K562 (cell line): Measurements from ENCODE around the gene PARS2. TPM values are rescaled to one million over a fixed set of nuclear protein-coding genes. Genes with fewer than 3 reads are reported as not detected.

ENCODE experiments used
- MEF2D ChIP-seq: conservative IDR thresholded peaks from 2 replicates; pipeline ENCODE4 v1.6.1; 2016; ENCODE audit warnings: low read depth, missing genetic modification characterization, missing compliant biosample characterization
- MYNN ChIP-seq, 2 experiments: sonication (generic); formaldehyde crosslinking in 1 of 2; IDR thresholded peaks; 2 replicates each; pipeline versions ENCODE4 v1.5.0 to v1.6.1; 2016 to 2020; ENCODE audit warnings: antibody characterized with exemption in 1 of 2, missing genetic modification reagents in 1 of 2
- NR2C2 ChIP-seq, 2 experiments: fragments of 200-800 bp in 1 of 2; sonication (Bioruptor generic) in 1 of 2; sonication (generic) in 1 of 2; formaldehyde crosslinking in 1 of 2; IDR thresholded peaks; 2 replicates each; pipeline versions ENCODE4 v1.6.1 to v1.8.0; 2016 to 2022; ENCODE audit warnings: mild to moderate bottlenecking in 1 of 2, missing compliant biosample characterization in 1 of 2, missing genetic modification characterization in 1 of 2, missing genetic modification reagents in 1 of 2
- PHF8 ChIP-seq: fragments of 200-600 bp; sonication (generic); IDR thresholded peaks from 2 replicates; pipeline ENCODE4 v1.6.1; 2012; ENCODE audit warnings: mixed run types, mild to moderate bottlenecking, inconsistent platforms, low read length, moderate library complexity, borderline replicate concordance
- POLR2B ChIP-seq: fragments of 450-650 bp; IDR thresholded peaks from 2 replicates; pipeline ENCODE4 v1.6.1; 2018; ENCODE audit warnings: low read depth; ENCODE audit not compliant: partially characterized antibody
- PTRF ChIP-seq: fragments of 450-650 bp; IDR thresholded peaks from 2 replicates; pipeline ENCODE4 v1.6.1; 2016; ENCODE audit warnings: mild to moderate bottlenecking, missing genetic modification characterization, missing compliant biosample characterization
- RHOXF2B ChIP-seq: fragments of 250-450 bp; sonication (Bioruptor Pico); conservative IDR thresholded peaks from 2 replicates; pipeline ENCODE4 v1.5.1; 2021
- polyA plus RNA-seq, 8 experiments: library from polyadenylated mRNA; depleted of rRNA in 4 of 8; stranded (reverse) in 5 of 8; unstranded in 3 of 8; fragments of >200 nt; fragmentation: Nextera tagmentation in 2 of 8; fragmentation: Illumina TruSeq in 1 of 8; extraction: Ambion mirVana in 2 of 8; extraction: Trizol in 1 of 8; gene quantifications; 2 replicates each; pipeline versions ENCODE4 v1.2.1 to v1.2.3, GENCODE V29; 2011 to 2014; ENCODE audit warnings: inconsistent platforms in 1 of 8, missing spikeins in 1 of 8
- total RNA-seq, 7 experiments: library from RNA; depleted of rRNA in 6 of 7; stranded (reverse); fragments of >200 nt in 6 of 7; fragmentation: Illumina TruSeq in 2 of 7; extraction: Trizol in 2 of 7; gene quantifications; 2 replicates each; pipeline versions ENCODE4 v1.2.1 to v1.2.3, GENCODE V29; 2011 to 2021; ENCODE audit warnings: low replicate concordance in 1 of 7
- TF ChIP-seq, protein P1 (sequence below), 2 experiments: IDR thresholded peaks; 2 replicates each; pipeline ENCODE4 v1.6.1; 2011; ENCODE audit warnings: borderline replicate concordance in 1 of 2, control low read depth in 1 of 2, low read depth in 1 of 2, low read length in 1 of 2, mild to moderate bottlenecking in 1 of 2, mixed read lengths in 1 of 2, moderate library complexity in 1 of 2; ENCODE audit not compliant: insufficient read depth in 1 of 2, insufficient read length in 1 of 2, poor library complexity in 1 of 2, severe bottlenecking in 1 of 2; ENCODE audit errors: extremely low read depth in 1 of 2
- TF ChIP-seq, protein P2 (sequence below): fragments of 250-450 bp; sonication (Bioruptor Pico); IDR thresholded peaks from 2 replicates; pipeline ENCODE4 v1.5.0; 2020; ENCODE audit warnings: mild to moderate bottlenecking, borderline replicate concordance
- TF ChIP-seq, protein P3 (sequence below): sonication (generic); formaldehyde crosslinking; IDR thresholded peaks from 2 replicates; pipeline ENCODE4 v1.8.0; 2022; ENCODE audit warnings: mild to moderate bottlenecking, low read depth, missing genetic modification reagents
- TF ChIP-seq, protein P4 (sequence below), 2 experiments: fragments of 450-650 bp; formaldehyde crosslinking in 1 of 2; IDR thresholded peaks; 2 replicates each; pipeline versions ENCODE4 v1.4.0 to v1.6.1; 2014 to 2020; ENCODE audit warnings: mild to moderate bottlenecking in 2 of 2, borderline replicate concordance in 1 of 2, low read depth in 1 of 2

Gene PARS2
- total and polyA plus RNA-seq, 9 of the 15 experiments (the other 6 are each of a cell fraction or from before 2014, with no cell fraction given), result 6.3 to 12.4 (median 7.9) TPM

DNA sequence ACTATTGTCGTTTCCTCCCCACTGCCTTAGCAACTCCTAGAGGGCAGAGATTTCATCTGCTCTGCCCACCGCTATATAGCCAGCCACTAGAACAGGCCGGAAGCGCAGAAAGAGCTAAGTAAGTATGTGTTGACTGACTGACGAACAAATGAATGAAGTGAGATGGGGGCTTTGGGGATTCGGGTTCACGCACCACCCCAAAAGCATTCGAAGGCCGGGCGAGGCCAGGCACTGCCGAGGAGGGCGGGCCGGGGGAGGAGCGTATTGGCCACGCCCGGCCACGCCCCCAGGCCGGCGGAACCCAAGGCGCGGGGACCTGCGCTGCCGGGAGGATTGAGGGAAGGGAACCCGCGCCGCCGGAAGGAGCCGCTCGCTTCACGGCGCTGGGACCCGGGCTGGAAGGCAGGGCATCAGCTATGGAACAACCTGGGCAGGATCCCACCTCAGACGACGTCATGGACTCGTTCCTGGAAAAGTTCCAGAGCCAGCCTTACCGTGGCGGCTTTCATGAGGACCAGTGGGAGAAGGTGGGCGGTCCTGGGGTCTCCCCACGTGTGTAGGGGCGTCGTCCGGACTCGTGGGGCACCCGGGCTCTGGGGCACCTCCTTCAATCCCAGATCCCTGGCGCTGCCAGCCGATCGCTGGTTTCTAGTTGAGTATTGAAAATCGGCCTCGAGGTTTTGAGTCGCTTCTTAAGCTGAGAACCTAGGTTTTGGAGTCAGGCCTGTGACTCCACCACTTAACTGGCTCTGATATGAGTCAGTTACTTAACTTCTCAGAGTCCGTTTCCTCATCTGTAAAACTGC is 48.6 kb downstream of the PARS2 start, which contains the start of gene TTC4 (continued):
- TF ChIP-seq, protein P1, sequence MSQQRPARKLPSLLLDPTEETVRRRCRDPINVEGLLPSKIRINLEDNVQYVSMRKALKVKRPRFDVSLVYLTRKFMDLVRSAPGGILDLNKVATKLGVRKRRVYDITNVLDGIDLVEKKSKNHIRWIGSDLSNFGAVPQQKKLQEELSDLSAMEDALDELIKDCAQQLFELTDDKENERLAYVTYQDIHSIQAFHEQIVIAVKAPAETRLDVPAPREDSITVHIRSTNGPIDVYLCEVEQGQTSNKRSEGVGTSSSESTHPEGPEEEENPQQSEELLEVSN (IDR thresholded peaks at IDR 0.05; ENCODE audit: borderline replicate concordance in 1 of 2, extremely low read depth in 1 of 2, insufficient read depth in 1 of 2, insufficient read length in 1 of 2, low read depth in 1 of 2, low read length in 1 of 2, poor library complexity in 1 of 2, severe bottlenecking in 1 of 2), result peak; percentile 46 to 57
- TF ChIP-seq NR2C2 (CRISPR knock-in tag; IDR thresholded peaks at IDR 0.05) (peak; percentile 81; the same call in 1 of the 2 replicates), NR2C2 (tag; IDR thresholded peaks at IDR 0.05) (peak; percentile 53; the same call in 1 of the 2 replicates), POLR2B (peak; percentile 90), MEF2D (tag) (no peak), MYNN (IDR thresholded peaks at IDR 0.05) (peak; percentile 39; the same call in 1 of the 2 replicates), MYNN (CRISPR knock-in tag; IDR thresholded peaks at IDR 0.05) (no peak), PTRF (tag) (no peak), RHOXF2B (CRISPR knock-in tag) (peak; percentile 84; the same call in 1 of the 2 replicates), PHF8 (peak; percentile 95; the same call in 1 of the 2 replicates)
- TF ChIP-seq, protein P2, sequence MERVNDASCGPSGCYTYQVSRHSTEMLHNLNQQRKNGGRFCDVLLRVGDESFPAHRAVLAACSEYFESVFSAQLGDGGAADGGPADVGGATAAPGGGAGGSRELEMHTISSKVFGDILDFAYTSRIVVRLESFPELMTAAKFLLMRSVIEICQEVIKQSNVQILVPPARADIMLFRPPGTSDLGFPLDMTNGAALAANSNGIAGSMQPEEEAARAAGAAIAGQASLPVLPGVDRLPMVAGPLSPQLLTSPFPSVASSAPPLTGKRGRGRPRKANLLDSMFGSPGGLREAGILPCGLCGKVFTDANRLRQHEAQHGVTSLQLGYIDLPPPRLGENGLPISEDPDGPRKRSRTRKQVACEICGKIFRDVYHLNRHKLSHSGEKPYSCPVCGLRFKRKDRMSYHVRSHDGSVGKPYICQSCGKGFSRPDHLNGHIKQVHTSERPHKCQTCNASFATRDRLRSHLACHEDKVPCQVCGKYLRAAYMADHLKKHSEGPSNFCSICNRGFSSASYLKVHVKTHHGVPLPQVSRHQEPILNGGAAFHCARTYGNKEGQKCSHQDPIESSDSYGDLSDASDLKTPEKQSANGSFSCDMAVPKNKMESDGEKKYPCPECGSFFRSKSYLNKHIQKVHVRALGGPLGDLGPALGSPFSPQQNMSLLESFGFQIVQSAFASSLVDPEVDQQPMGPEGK, result no peak
- TF ChIP-seq, protein P3, sequence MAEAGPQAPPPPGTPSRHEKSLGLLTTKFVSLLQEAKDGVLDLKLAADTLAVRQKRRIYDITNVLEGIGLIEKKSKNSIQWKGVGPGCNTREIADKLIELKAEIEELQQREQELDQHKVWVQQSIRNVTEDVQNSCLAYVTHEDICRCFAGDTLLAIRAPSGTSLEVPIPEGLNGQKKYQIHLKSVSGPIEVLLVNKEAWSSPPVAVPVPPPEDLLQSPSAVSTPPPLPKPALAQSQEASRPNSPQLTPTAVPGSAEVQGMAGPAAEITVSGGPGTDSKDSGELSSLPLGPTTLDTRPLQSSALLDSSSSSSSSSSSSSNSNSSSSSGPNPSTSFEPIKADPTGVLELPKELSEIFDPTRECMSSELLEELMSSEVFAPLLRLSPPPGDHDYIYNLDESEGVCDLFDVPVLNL (CRISPR knock-in tag), result 0 out of 2 replicates have a peak, but pooled peaks have one; percentile 74
- TF ChIP-seq, protein P4, sequence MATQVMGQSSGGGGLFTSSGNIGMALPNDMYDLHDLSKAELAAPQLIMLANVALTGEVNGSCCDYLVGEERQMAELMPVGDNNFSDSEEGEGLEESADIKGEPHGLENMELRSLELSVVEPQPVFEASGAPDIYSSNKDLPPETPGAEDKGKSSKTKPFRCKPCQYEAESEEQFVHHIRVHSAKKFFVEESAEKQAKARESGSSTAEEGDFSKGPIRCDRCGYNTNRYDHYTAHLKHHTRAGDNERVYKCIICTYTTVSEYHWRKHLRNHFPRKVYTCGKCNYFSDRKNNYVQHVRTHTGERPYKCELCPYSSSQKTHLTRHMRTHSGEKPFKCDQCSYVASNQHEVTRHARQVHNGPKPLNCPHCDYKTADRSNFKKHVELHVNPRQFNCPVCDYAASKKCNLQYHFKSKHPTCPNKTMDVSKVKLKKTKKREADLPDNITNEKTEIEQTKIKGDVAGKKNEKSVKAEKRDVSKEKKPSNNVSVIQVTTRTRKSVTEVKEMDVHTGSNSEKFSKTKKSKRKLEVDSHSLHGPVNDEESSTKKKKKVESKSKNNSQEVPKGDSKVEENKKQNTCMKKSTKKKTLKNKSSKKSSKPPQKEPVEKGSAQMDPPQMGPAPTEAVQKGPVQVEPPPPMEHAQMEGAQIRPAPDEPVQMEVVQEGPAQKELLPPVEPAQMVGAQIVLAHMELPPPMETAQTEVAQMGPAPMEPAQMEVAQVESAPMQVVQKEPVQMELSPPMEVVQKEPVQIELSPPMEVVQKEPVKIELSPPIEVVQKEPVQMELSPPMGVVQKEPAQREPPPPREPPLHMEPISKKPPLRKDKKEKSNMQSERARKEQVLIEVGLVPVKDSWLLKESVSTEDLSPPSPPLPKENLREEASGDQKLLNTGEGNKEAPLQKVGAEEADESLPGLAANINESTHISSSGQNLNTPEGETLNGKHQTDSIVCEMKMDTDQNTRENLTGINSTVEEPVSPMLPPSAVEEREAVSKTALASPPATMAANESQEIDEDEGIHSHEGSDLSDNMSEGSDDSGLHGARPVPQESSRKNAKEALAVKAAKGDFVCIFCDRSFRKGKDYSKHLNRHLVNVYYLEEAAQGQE (IDR thresholded peaks at IDR 0.05; ENCODE audit: borderline replicate concordance), result no peak
- TF ChIP-seq, protein P4 (CRISPR knock-in tag; IDR thresholded peaks at IDR 0.05; ENCODE audit: low read depth), result peak; percentile 64; the same call in 1 of the 2 replicates
